Measurements from ENCODE around the gene ABHD1. TPM values are rescaled to one million over a fixed set of nuclear protein-coding genes. Genes with fewer than 3 reads are reported as not detected.

The ABHD1 gene
- total RNA-seq, 1 donor from 2014 or later, result 0.78 TPM

GRCh38 chr2:27135478-27135955 lies 11.9 kb downstream of the ABHD1 start:
- no peak for DNase-seq (ENCODE audit: low spot score)

GRCh38 chr2:27136751-27137150 lies 13.1 kb downstream of the ABHD1 start:
- no peak for DNase-seq (ENCODE audit: low spot score)

DNA sequence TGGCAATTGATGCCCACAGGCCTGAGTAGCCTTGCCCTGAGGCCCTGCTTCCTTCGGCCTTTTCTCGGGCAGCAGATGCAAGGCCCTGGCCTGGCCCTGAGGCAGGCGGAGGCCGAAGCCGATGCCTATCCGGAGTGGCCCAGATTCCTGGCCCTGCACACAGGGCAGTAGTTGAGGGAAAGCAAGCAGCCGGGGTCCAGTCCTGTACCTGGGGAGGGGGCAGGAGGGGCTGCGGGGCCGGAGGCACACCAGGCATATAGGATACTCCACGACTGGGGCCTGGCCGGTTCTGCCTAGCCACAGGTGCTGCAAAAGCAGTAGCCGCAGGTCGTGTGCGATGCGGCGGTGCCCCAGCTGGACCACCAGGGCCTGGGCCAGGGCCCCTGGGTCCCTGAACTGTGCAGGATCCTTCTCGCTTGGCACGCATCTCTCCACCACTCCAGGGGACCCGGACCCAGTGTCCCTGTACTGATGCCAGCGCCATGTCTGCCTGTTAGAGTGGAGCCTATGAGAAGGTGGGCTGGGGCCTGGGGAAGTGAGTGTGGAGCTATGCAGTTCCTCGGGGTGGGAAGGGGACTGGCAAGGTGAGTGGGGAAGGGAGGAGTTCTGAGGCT lies 13.8 kb downstream of the ABHD1 start:
- no peak for DNase-seq (ENCODE audit: low spot score)

- no peak for DNase-seq (ENCODE audit: low spot score)
These were observed 14.5 kb downstream of the ABHD1 start for GRCh38 chr2:27138111-27138510.

GRCh38 chr2:27139310-27139709 lies 15.7 kb downstream of the ABHD1 start, which contains the start of gene PRR30:
PRR30 (minus strand) TSS chr2:27139410; CDS start chr2:27138329, 1,081 bp downstream.
- DNase-seq (ENCODE audit: low spot score), result no peak

DNA sequence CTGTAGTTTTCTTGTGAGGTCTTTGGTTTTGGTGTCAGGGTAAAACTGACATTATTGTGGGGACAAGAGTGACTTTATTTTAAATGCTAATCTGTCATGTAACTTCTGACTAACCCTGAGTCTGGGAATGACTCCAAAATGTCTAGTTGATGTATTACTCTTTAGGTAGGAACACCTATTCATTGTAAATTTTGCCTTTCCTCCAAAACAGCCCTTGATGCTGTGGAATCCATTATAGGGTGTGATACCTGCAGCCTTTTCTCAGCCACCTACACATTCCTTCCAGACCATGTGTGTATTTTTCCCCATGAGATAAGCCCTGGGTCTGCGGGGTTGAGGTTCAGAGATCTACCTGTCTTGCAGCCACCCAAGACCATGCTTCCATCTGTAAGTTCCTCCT lies 19.7 kb downstream of the ABHD1 start:
- no peak for DNase-seq (ENCODE audit: low spot score)

- DNase-seq (ENCODE audit: low spot score), result no peak
These were observed 22.1 kb downstream of the ABHD1 start for GRCh38 chr2:27145682-27146081.

- no peak for DNase-seq (ENCODE audit: low spot score)
These were observed 24.3 kb downstream of the ABHD1 start for GRCh38 chr2:27147935-27148334.

DNA sequence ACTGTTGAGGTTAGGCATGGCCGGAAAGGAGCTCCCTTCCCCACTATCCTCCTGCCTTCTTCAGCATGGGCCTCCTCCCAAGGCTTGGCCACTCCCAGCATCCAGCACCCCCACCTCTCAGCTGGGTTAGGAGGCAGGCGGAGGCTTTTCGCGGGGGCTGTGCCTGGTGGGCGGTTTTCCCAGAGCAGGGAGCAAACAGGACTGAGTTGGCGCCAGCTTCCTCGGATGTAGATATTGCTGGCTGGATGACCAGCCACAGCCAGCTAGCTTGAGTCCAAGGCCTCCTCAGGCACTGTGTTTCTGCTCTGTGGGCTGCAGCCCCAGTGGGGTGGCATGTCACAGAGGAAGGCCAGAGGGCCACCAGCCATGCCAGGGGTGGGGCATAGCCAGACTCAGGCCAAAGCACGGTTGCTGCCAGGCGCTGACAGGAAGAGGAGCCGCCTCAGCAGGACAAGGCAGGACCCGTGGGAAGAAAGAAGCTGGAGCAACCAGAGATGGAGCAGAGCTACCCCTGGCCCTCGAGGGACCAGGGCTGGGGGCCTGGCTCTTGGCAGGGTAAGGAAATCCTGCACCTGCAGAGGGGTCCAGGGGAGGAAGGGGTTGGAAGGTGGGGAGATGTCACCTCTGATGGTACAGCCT lies 25.3 kb downstream of the ABHD1 start, which contains the start of gene TCF23:
Gene TCF23 (plus strand): TSS at position 204 of the 639 bp plus-strand sequence. CDS start 130 bp downstream, at position 334.
- DNase-seq (ENCODE audit: low spot score), result no peak

- no peak for DNase-seq (ENCODE audit: low spot score)
These were observed 26.2 kb downstream of the ABHD1 start for GRCh38 chr2:27149570-27150405.

DNA sequence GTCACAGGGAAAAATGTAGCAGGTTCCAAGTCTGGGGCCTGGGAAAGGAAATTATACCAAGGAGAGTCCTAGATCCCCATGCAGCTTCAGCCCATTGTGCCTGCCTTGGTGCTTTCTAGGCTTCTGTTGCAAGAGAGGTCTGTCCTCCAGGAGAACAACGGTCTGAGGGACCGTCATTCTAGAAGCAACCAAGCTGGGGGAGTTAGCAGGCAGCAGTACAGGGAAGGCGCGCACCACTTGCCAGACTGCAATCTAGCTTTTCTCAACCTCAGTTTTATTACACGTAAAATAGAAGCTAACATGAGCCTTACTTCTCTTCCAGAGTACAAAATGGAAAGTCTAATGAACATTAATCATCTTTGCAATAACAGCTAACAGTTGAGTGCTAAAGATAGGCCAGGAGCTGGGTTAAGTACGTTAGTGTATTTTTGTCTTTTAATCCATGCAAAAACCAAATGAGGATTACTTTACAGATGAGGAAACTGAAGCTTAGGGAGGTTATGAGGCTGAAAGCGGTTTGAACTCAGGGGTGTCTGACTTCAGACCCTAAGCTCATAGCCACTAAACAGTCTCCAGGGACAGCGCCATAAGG lies 27.1 kb downstream of the ABHD1 start:
- no peak for DNase-seq (ENCODE audit: low spot score)

- no peak for DNase-seq (ENCODE audit: low spot score)
These were observed 28.6 kb downstream of the ABHD1 start for GRCh38 chr2:27152102-27152795.

DNA sequence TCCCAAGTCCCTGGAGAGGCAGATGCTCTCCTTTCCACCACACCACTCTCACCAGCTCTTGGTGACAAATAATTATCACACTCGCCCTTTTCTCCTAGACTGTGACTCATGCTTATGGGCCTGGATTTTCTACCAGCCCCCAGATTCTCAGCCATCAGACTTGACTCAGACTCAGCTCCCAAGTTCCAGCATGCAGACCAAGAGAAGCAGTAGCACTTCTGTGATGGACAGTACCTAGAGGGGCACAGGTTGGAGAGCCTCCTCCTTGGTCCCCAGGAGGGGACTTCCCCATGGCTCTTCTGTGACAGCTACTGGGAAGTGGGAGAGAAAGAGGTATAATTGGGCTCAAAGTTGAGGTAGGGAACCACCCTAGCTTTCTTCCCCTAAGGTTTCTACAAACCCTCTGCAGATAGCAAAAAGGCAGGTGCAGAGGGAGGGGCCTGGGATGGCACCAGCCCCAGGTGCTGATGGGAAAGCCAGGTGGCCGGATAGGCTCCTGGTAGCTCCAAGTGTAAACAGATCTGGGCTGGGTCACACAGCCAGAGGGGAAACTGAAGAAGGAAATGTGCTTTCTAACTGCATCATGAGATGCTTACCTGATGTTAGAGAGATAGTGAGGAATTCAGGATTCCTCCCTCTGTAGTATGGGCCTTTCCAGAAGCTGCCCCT lies 29.3 kb downstream of the ABHD1 start:
- no peak for DNase-seq (ENCODE audit: low spot score)

DNA sequence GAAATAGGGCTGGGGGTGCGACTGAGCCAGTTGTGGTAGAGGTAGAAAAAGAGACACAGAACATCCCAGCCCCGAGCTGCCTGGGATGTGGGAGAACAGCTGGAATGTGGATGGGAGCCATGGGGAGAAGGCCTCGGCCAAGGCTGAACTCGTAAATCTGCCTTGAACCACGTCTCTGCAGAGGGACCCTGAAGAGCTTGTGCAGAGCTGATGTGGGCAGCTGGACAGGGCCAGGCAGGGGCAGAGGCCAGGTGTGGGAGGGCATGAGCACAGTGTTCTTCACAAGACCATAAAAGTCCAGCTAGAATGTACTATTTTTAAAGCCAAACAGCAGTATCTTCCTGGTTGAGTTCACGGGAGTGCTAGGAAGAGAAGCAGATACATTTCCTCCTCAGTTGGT lies 30.9 kb downstream of the ABHD1 start:
- DNase-seq (ENCODE audit: low spot score), result no peak

GRCh38 chr2:27155069-27155520 lies 31.5 kb downstream of the ABHD1 start:
- no peak for DNase-seq (ENCODE audit: low spot score)

DNA sequence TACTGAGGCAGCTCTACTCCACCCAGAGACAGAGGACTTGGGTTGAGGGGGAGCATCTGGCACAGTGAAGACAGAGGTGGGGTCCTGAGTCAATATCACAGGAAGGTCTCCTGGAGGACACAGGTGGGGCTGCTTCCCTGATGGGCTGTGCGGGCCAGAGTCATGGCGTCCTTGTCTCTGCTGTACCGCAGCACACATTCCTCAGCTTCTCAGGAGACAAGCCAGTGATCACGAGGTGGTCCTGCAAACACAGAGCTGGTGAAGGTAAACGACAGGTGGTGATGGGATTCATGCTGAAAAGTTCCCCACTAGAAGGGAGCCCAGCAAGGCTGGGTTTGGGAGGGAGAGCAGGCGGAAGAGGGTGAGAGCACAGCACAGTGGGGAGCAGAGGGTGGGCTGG lies 34.9 kb downstream of the ABHD1 start:
- no peak for DNase-seq (ENCODE audit: low spot score)

- DNase-seq (ENCODE audit: low spot score), result no peak
These were observed 35.7 kb downstream of the ABHD1 start for GRCh38 chr2:27159271-27159670.

DNA sequence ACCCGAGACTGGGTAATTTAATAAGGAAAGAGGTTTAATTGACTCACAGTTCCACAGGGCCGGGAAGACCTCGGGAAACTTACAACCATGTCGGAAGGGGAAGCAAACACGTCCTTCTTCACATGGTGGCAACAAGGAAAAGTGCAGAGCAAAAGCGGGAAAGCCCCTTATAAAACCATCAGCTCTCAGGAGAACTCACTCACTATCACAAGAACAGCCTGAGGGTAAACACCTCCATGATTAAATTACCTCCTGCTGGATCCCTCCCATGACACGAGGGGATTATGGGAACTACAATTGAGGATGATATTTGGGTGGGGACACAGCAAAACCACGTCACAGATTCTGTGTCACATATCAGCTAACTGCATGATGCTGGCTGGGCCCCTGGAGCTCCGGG lies 36.6 kb downstream of the ABHD1 start:
- no peak for DNase-seq (ENCODE audit: low spot score)

DNA sequence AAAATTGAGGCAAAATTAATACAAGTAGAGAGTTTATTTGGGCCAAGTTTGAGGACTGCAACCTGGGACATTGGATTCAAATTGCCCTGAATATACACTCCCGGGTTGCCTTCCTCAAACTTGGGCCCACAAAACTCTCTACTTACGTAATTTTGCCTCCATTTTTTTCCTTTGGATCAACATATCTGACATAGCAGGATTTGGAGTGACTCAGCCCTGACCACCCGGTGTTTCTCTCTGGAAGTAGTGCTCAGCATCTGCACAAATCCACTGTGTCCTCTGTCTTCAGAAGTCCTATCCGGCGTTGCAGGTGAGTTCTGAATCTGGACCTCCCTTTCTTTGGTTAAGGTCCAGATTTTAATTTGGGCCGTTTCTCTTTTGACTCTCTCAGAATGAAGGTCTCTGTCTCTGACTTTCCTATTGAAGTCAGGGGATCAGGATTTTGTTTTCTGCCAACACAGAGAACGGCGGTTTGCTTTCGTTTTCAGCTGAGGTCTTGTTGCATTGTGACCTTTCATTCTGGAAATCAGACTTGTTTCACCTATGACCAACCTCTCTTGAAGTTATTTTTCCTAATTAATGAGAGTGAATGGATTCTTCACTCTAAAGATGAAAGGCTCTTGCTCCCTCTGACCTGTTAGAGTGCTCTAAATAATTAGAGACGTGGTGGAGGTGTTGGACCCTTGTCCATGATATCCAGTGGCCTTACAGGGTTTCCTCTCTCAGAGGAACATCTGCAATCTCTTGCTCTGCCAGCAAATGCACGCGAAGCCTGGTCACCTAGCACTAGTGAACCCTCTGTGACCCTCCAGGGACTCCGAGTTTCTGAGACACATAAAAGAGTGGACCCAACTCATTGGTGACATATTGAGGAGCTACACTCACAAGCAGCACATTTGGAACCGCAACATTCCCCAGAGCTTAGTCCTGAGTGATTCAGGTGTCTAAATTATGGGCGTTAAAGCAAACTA lies 38.8 kb downstream of the ABHD1 start:
- DNase-seq (ENCODE audit: low spot score), result no peak

Measured in ureter (tissue), 1 donor.